Naive thymus-derived CD4-positive, alpha-beta T cell (primary cell): Measurements from ENCODE around the gene LGI2. TPM values are rescaled to one million over a fixed set of nuclear protein-coding genes. Genes with fewer than 3 reads are reported as not detected.
"Not testable (repeated sequence)": the region's sequence is repeated elsewhere in the genome, so short reads cannot be mapped to it uniquely, and the experiment has no call there.

ENCODE experiments used
- ATAC-seq: fragments of 150-1000 bp; cut with Tn5 transposase; 2 replicates; pipeline ENCODE4 v1.10.0; 2021; ENCODE audit warnings: mild to moderate bottlenecking, moderate library complexity
- CTCF ChIA-PET: fragments of 350-600 bp; sonication (Branson Sonifier 250); formaldehyde crosslinking; loops from one replicate; lab custom pipeline; 2021; ENCODE audit warnings: antibody characterized with exemption; lab: Charles Lee
- POLR2A ChIA-PET: fragments of 350-600 bp; sonication (Branson Sonifier 250); formaldehyde crosslinking; loops from one replicate; lab custom pipeline; 2021; ENCODE audit warnings: antibody characterized with exemption, inconsistent platforms; lab: Charles Lee
- DNase-seq, 9 donors: peaks; one replicate each; pipeline versions ENCODE4 v3.0.0 to v3.0.0-alpha.2; 2020 to 2022; ENCODE audit warnings: mixed read lengths in 1 of 9
- H3K27ac ChIP-seq: one replicate; pipeline ENCODE4 v1.7.0; 2013; ENCODE audit warnings: mild to moderate bottlenecking, low read depth, low read length, moderate library complexity
- H3K27me3 ChIP-seq, 2 donors: one replicate each; pipeline ENCODE4 v1.7.0; 2013; ENCODE audit warnings: low read length in 2 of 2, mild to moderate bottlenecking in 2 of 2, moderate library complexity in 2 of 2; ENCODE audit not compliant: control insufficient read depth in 2 of 2, insufficient read depth in 2 of 2
- H3K36me3 ChIP-seq, 3 experiments: 1 replicate in 2 of 3; 2 replicates in 1 of 3; pipeline ENCODE4 v1.7.0; 2013; ENCODE audit warnings: low read length in 3 of 3, mild to moderate bottlenecking in 3 of 3, moderate library complexity in 1 of 3; ENCODE audit not compliant: insufficient read depth in 3 of 3, control insufficient read depth in 2 of 3
- H3K4me1 ChIP-seq, 2 donors: one replicate each; pipeline ENCODE4 v1.7.0; 2013; ENCODE audit warnings: low read length in 2 of 2, mild to moderate bottlenecking in 2 of 2, moderate library complexity in 1 of 2; ENCODE audit not compliant: control insufficient read depth in 2 of 2, insufficient read depth in 2 of 2
- H3K4me3 ChIP-seq: 2 replicates; pipeline ENCODE4 v1.7.0; 2013; ENCODE audit warnings: mild to moderate bottlenecking, low read length
- H3K9me3 ChIP-seq, 3 experiments: 1 replicate in 2 of 3; 2 replicates in 1 of 3; pipeline ENCODE4 v1.7.0; 2013; ENCODE audit warnings: low read length in 3 of 3; ENCODE audit not compliant: control insufficient read depth in 2 of 3
- H3K27ac Mint-ChIP-seq, 9 donors: one replicate each; pipeline ENCODE4 v1.8.0; 2020 to 2022; ENCODE audit warnings: mixed read lengths in 9 of 9, mild to moderate bottlenecking in 8 of 9, moderate library complexity in 5 of 9, inconsistent platforms in 2 of 9
- H3K27me3 Mint-ChIP-seq, 5 donors: one replicate each; pipeline ENCODE4 v1.8.0; 2021 to 2022; ENCODE audit warnings: mixed read lengths in 5 of 5, mild to moderate bottlenecking in 1 of 5
- H3K36me3 Mint-ChIP-seq, 5 donors: one replicate each; pipeline ENCODE4 v1.8.0; 2020 to 2022; ENCODE audit warnings: mixed read lengths in 5 of 5, mild to moderate bottlenecking in 3 of 5, inconsistent platforms in 1 of 5
- H3K4me1 Mint-ChIP-seq, 7 donors: one replicate each; pipeline ENCODE4 v1.8.0; 2020 to 2022; ENCODE audit warnings: mixed read lengths in 7 of 7, mild to moderate bottlenecking in 3 of 7, inconsistent platforms in 1 of 7
- H3K4me3 Mint-ChIP-seq, 10 donors: one replicate each; pipeline ENCODE4 v1.8.0; 2020 to 2022; ENCODE audit warnings: mild to moderate bottlenecking in 10 of 10, mixed read lengths in 10 of 10, moderate library complexity in 6 of 10, inconsistent platforms in 2 of 10
- H3K9me3 Mint-ChIP-seq, 11 donors: one replicate each; pipeline ENCODE4 v1.8.0; 2020 to 2022; ENCODE audit warnings: mixed read lengths in 11 of 11, mild to moderate bottlenecking in 4 of 11, inconsistent platforms in 1 of 11, moderate library complexity in 1 of 11
- intact Hi-C, 2 donors: fragments of 100-400 bp; cut with micrococcal nuclease; formaldehyde crosslinking; loops; one replicate each; pipeline ENCODE4 v1.15.1; 2023
- polyA plus RNA-seq, 2 donors: library from polyadenylated mRNA; unstranded; fragments of 300-500 nt; fragmentation: Illumina TruSeq; gene quantifications; one replicate each; pipeline ENCODE4 v1.2.3, GENCODE V29; 2021
- total RNA-seq, 6 experiments: library from RNA in 5 of 6; stranded (reverse) in 5 of 6; gene quantifications; 1 replicate in 5 of 6; 2 replicates in 1 of 6; pipeline ENCODE4 v1.2.3 and lab custom pipeline; 2021 to 2026

Gene LGI2
- total and polyA plus RNA-seq, 7 experiments from 2014 or later = not detected

DNA sequence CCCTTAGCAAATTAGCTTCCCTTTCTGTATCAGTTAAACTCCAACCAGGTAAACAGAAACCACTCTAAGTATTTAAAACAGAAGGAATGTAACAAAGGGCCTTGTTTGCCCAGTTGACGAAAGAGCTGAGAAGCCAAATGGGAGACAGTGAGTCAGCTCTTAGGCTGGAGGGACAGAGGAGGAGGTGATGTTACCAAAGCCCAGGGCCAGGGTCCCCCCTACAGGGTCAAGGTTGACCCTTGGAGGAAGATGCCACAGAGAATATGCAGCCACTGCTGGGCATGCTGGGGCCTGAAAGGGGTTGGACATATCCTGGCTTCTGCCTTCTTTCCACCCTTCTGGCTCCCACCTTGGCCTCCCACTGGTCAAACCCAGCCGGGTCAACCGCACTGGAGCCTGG, 38.3 kb upstream of the LGI2 start:
- Histone ChIP-seq H3K4me3 (no peak overlapping the region), H3K9me3 (no peaks in the 10 kb centered on the region), H3K27ac (no peak overlapping the region), H3K36me3 (no peaks in the 10 kb centered on the region), H3K4me1 (no peaks in the 10 kb centered on the region), H3K27me3 (no peaks in the 10 kb centered on the region)
- H3K36me3 Mint-ChIP-seq = no peaks in the 10 kb centered on the region
- H3K4me1 Mint-ChIP-seq = no peaks in the 10 kb centered on the region
- no peak overlapping the region for H3K27ac Mint-ChIP-seq
- H3K4me3 Mint-ChIP-seq = no peak overlapping the region
- ChIA-PET POLR2A (no interaction called here), CTCF (no interaction called here)
- peaks cover 0 to 6% (median 0%) of the 10 kb centered on the region in 11 donors for H3K9me3 Mint-ChIP-seq
- intact Hi-C loops = no loop called here
- no peak for ATAC-seq
- H3K27me3 Mint-ChIP-seq = peaks cover 4 to 26% (median 20%) of the 10 kb centered on the region in 5 donors
- DNase-seq = no peak

DNA sequence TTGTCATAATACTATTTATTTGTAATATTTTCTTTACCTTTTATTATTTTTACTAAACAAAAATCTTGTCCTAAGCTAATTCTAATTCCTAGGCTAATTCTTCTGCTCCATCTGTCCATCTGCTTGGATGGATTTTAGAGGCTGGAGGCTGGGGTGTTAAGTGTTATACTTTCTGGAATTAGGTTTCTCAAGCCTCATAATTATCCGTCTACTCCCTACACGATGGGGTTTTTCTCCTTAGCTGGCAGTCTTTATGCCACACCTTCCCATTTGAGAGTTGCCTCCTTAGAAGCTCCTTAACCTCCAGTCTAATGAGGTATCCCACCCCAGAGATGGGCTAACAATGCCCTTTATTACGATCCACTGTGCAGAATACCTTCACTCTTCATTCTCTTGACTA, 37.6 kb upstream of the LGI2 start:
- Mint-ChIP-seq H3K9me3 (peaks cover 0 to 6% (median 0%) of the 10 kb centered on the region in 11 donors), H3K27ac (no peak overlapping the region), H3K36me3 (no peaks in the 10 kb centered on the region), H3K4me3 (no peak overlapping the region), H3K4me1 (no peaks in the 10 kb centered on the region), H3K27me3 (peaks cover 4 to 26% (median 20%) of the 10 kb centered on the region in 5 donors)
- Histone ChIP-seq H3K36me3 (no peaks in the 10 kb centered on the region), H3K4me3 (no peak overlapping the region), H3K27ac (no peak overlapping the region), H3K9me3 (no peaks in the 10 kb centered on the region), H3K27me3 (no peaks in the 10 kb centered on the region), H3K4me1 (no peaks in the 10 kb centered on the region)
- POLR2A ChIA-PET = no interaction called here
- CTCF ChIA-PET = no interaction called here
- intact Hi-C loops = no loop called here
- DNase-seq (no peak), ATAC-seq (no peak)

DNA sequence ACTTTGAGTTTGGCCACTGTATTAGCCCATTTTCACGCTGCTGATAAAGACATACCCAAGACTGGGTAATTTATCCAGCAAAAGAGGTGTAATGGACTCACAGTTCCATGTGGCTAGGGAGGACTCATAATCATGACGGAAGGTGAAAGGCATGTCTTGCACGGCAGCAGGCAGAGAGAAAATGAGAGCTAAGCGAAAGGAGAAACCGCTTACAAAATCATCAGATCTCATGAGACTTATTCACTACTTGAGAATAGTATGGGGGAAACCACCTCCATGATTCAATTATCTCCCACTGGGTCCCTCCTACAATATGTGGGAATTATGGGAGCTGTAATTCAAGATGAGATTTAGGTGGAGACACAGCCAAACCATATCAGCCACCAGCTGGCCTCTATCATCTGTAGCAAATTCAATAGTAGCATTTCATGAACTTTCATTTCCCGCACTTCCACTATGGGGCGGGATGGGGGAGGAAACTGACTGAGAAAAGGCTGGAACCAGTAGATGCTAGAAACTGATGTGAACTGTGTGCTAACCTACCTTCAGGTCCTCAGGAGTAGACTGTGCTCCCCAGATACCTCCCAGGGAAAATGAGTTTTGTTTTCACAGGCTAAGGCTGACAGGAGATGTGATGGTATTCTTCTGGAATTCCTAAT, 35.3 kb upstream of the LGI2 start:
- ATAC-seq = no peak
- CTCF ChIA-PET = no interaction called here
- Mint-ChIP-seq H3K36me3 (no peaks in the 10 kb centered on the region), H3K4me1 (no peaks in the 10 kb centered on the region), H3K27ac (no peak overlapping the region), H3K27me3 (peaks cover 2 to 33% (median 25%) of the 10 kb centered on the region in 5 donors), H3K4me3 (no peak overlapping the region), H3K9me3 (no peaks in the 10 kb centered on the region)
- Histone ChIP-seq H3K27ac (no peak overlapping the region), H3K36me3 (no peaks in the 10 kb centered on the region), H3K4me3 (no peak overlapping the region), H3K9me3 (no peaks in the 10 kb centered on the region), H3K4me1 (no peaks in the 10 kb centered on the region), H3K27me3 (no peaks in the 10 kb centered on the region)
- DNase-seq = no peak
- intact Hi-C loops = no loop called here
- POLR2A ChIA-PET = no interaction called here

DNA sequence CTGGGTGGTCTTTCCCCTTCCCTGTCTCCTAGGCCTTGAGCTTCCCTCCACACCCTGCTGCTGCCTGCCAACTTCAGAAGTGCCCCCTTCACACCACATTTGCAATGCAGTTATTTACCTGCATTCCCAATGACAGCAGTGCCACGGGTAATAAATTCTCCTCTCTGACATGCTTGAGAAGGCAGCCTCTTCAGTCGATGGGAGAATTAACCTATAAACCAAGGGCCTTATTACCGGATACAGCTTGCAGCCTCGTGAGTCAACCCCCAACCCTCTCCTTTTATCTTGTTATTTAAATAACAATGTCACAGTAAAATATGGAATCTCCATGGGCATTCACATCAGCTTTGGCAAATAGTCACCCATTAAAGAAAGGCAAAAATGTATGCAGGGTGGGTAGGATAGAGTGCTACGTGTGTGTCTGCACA, 34.7 kb upstream of the LGI2 start:
- CTCF ChIA-PET = no interaction called here
- no peaks in the 10 kb centered on the region for H3K9me3 Mint-ChIP-seq

DNA sequence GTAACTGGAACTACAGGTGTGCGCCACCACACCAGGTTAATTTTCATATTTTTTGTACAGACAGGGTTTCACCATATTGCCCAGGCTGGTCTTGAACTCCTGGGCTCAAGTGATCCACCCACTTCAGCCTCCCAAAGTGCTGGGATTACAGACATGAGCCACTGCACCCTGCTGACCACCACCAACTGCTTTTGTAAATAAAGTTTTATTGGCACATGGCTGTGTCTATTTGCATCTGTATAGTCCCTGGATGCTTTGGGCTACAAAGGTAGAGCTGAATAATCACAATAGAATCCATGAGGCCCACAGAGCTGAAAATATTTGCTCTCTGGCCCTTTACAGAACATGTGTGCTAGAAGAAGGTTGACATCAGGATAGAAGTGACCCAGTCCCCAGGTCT, 33.7 kb upstream of the LGI2 start:
- H3K27me3 ChIP-seq, ATAC-seq, H3K9me3 ChIP-seq, DNase-seq, H3K9me3 Mint-ChIP-seq, H3K27ac Mint-ChIP-seq, H3K36me3 ChIP-seq, CTCF ChIA-PET, H3K4me3 Mint-ChIP-seq, H3K4me1 ChIP-seq, intact Hi-C loops, H3K4me3 ChIP-seq, POLR2A ChIA-PET, H3K36me3 Mint-ChIP-seq, H3K4me1 Mint-ChIP-seq, H3K27ac ChIP-seq: not testable (repeated sequence)
- H3K27me3 Mint-ChIP-seq = peaks cover 2 to 29% (median 22%) of the 10 kb centered on the region in 5 donors

More for the DNA sequence above, 34.7 kb upstream of the LGI2 start:
- no peaks in the 10 kb centered on the region for H3K9me3 ChIP-seq
- Mint-ChIP-seq H3K27ac (no peak overlapping the region), H3K27me3 (peaks cover 2 to 33% (median 24%) of the 10 kb centered on the region in 5 donors), H3K4me1 (no peaks in the 10 kb centered on the region), H3K4me3 (no peak overlapping the region), H3K36me3 (no peaks in the 10 kb centered on the region)
- H3K4me3 ChIP-seq = no peak overlapping the region
- ATAC-seq (no peak), DNase-seq (no peak)
- no peaks in the 10 kb centered on the region for H3K27me3 ChIP-seq
- POLR2A ChIA-PET = no interaction called here
- no peaks in the 10 kb centered on the region for H3K36me3 ChIP-seq
- intact Hi-C loops = no loop called here
- no peak overlapping the region for H3K27ac ChIP-seq
- H3K4me1 ChIP-seq = no peaks in the 10 kb centered on the region

DNA sequence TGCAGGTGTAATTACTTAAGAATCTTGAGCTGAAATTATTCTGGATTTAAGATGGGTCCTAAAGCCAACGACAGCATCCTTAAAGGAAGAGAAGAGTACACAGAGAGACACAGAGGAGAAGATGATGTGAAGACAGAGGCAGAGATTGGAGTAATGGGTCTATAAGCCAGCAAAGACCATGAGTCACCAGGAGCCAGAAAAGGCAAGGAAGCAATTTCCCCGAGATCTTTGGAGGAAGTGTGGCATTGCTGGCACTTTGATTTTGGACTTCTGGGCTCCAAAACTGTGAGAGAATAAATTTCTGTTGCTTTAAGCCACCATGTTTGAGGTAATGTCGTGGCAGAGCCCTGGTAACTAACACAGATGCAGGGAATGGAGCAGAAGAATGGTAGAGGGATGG, 32.4 kb upstream of the LGI2 start:
- Mint-ChIP-seq H3K27ac (no peak overlapping the region), H3K27me3 (peaks cover 4 to 26% (median 18%) of the 10 kb centered on the region in 5 donors), H3K9me3 (peaks cover 0 to 3% (median 0%) of the 10 kb centered on the region in 11 donors), H3K36me3 (no peaks in the 10 kb centered on the region), H3K4me3 (no peak overlapping the region), H3K4me1 (no peaks in the 10 kb centered on the region)
- Histone ChIP-seq H3K36me3 (no peaks in the 10 kb centered on the region), H3K27me3 (no peaks in the 10 kb centered on the region), H3K9me3 (no peaks in the 10 kb centered on the region), H3K4me1 (no peaks in the 10 kb centered on the region), H3K4me3 (no peak overlapping the region), H3K27ac (no peak overlapping the region)
- DNase-seq (no peak), ATAC-seq (no peak)
- ChIA-PET POLR2A (no interaction called here), CTCF (no interaction called here)
- intact Hi-C loops = no loop called here

DNA sequence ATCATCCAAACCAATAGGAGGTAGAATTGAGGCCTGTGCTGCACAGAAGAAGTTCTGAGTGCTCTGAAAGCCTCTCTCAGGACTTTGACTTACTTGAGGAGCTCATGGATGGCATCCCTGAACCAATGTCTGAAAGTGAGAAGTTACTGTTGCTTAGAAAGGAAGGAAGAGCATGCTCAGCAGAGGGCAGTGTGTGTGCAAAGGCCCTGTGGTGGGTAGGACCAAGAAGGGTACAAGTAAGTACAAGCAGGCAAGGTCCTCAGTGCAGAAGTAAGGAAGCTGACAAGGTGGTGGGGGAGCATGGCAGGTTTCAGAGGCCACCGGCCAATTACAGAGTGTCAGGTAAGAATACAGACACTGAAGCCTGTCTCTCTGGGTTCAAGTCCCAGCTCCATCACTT, 31.4 kb upstream of the LGI2 start:
- no peaks in the 10 kb centered on the region for H3K36me3 ChIP-seq
- Mint-ChIP-seq H3K27me3 (peaks cover 4 to 23% (median 20%) of the 10 kb centered on the region in 5 donors), H3K36me3 (no peaks in the 10 kb centered on the region), H3K27ac (no peak overlapping the region), H3K9me3 (peaks cover 0 to 3% (median 0%) of the 10 kb centered on the region in 11 donors), H3K4me1 (no peaks in the 10 kb centered on the region), H3K4me3 (peak overlapping the region in 1 of 10 donors; percentile 53)
- no peak overlapping the region for H3K27ac ChIP-seq
- intact Hi-C loops = no loop called here
- no peak for DNase-seq
- no peaks in the 10 kb centered on the region for H3K9me3 ChIP-seq
- no peaks in the 10 kb centered on the region for H3K4me1 ChIP-seq
- H3K27me3 ChIP-seq = no peaks in the 10 kb centered on the region
- POLR2A ChIA-PET = no interaction called here
- CTCF ChIA-PET = no interaction called here
- ATAC-seq = no peak
- H3K4me3 ChIP-seq = no peak overlapping the region
